HTERT RPE-1 (cell line): Measurements from ENCODE around the gene KRTAP4-8.
"Not testable (repeated sequence)": the region's sequence is repeated elsewhere in the genome, so short reads cannot be mapped to it uniquely, and the experiment has no call there.

ENCODE experiments used
- in situ Hi-C: fragments of 300-500 bp; cut with MboI; formaldehyde crosslinking; loops from 4 replicates; pipeline ENCODE4 v1.14.3; 2020; ENCODE audit warnings: low sequenced_read_pairs

The KRTAP4-8 gene

GRCh38 chr17:41098042-41098441 lies at the start of gene KRTAP4-8:
TSS of gene KRTAP4-8 (minus strand) at chr17:41098142. CDS start at chr17:41098084, 58 bp downstream.
- in situ Hi-C loops, result no loop called here

- in situ Hi-C loops, result no loop called here
Observed at GRCh38 chr17:41145261-41145660, 47.3 kb upstream of the KRTAP4-8 start.

GRCh38 chr17:41144846-41145245 lies 46.9 kb upstream of the KRTAP4-8 start:
- in situ Hi-C loops, result no loop called here

GRCh38 chr17:41141361-41141760 lies 43.4 kb upstream of the KRTAP4-8 start:
- in situ Hi-C loops, result no loop called here

- in situ Hi-C loops, result no loop called here
Observed at GRCh38 chr17:41140360-41141131, 42.6 kb upstream of the KRTAP4-8 start, which contains the start of gene KRTAP4-6. TSS of gene KRTAP4-6 (minus strand) at chr17:41140544. CDS start at chr17:41140487, 57 bp downstream.

- in situ Hi-C loops, result not testable (repeated sequence)
Observed at GRCh38 chr17:41139865-41140264, 41.9 kb upstream of the KRTAP4-8 start.

GRCh38 chr17:41133880-41134735 lies 36.2 kb upstream of the KRTAP4-8 start:
- in situ Hi-C loops, result no loop called here

- in situ Hi-C loops, result no loop called here
Observed at GRCh38 chr17:41131979-41132378, 34.0 kb upstream of the KRTAP4-8 start.

- in situ Hi-C loops, result no loop called here
Observed at GRCh38 chr17:41127371-41127770, 29.4 kb upstream of the KRTAP4-8 start.

GRCh38 chr17:41126412-41126811 lies 28.5 kb upstream of the KRTAP4-8 start:
- in situ Hi-C loops, result no loop called here

- in situ Hi-C loops, result no loop called here
Observed at GRCh38 chr17:41125064-41125463, 27.1 kb upstream of the KRTAP4-8 start.

GRCh38 chr17:41123991-41124371 lies 26.0 kb upstream of the KRTAP4-8 start, which contains the start of gene KRTAP4-12:
TSS of gene KRTAP4-12 (minus strand) at chr17:41124182. CDS start at chr17:41124122, 60 bp downstream.
- in situ Hi-C loops, result not testable (repeated sequence)

- in situ Hi-C loops, result not testable (repeated sequence)
Observed at GRCh38 chr17:41123292-41123990, 25.5 kb upstream of the KRTAP4-8 start.

GRCh38 chr17:41121742-41122141 lies 23.8 kb upstream of the KRTAP4-8 start:
- in situ Hi-C loops, result no loop called here

GRCh38 chr17:41119696-41120690 lies 22.1 kb upstream of the KRTAP4-8 start:
- in situ Hi-C loops, result not testable (repeated sequence)

GRCh38 chr17:41118721-41119120 lies 20.8 kb upstream of the KRTAP4-8 start:
- in situ Hi-C loops, result no loop called here

GRCh38 chr17:41117846-41118386 lies 20.0 kb upstream of the KRTAP4-8 start, which contains the start of gene KRTAP4-11:
TSS of gene KRTAP4-11 (minus strand) at chr17:41118373. CDS start at chr17:41118315, 58 bp downstream.
- in situ Hi-C loops, result not testable (repeated sequence)

- in situ Hi-C loops, result no loop called here
Observed at GRCh38 chr17:41116297-41116696, 18.4 kb upstream of the KRTAP4-8 start.

GRCh38 chr17:41111151-41111885 lies 13.4 kb upstream of the KRTAP4-8 start:
- in situ Hi-C loops, result no loop called here
